Heart right ventricle (tissue), 16 donors: Measurements from ENCODE around the gene DNAJC1. TPM values are rescaled to one million over a fixed set of nuclear protein-coding genes. Genes with fewer than 3 reads are reported as not detected.
"Not testable (repeated sequence)": the region's sequence is repeated elsewhere in the genome, so short reads cannot be mapped to it uniquely, and the experiment has no call there.

Source experiments
- ATAC-seq, 8 donors: fragments of 200-7000 bp; cut with Tn5 transposase; one replicate each; pipeline ENCODE4 v1.9.1; 2020; ENCODE audit warnings: mild to moderate bottlenecking in 8 of 8, moderate library complexity in 8 of 8, moderate number of reproducible peaks in 1 of 8
- DNase-seq, 2 donors: peaks; one replicate each; pipeline ENCODE4 v3.0.0-alpha.2; 2020
- H3K27ac ChIP-seq, 10 donors: fragments of 200-600 bp; sonication (generic) in 2 of 10; one replicate each; pipeline versions ENCODE4 v1.5.0 to v1.8.0; 2020 to 2022; ENCODE audit warnings: mild to moderate bottlenecking in 3 of 10
- H3K27me3 ChIP-seq, 7 donors: fragments of 200-600 bp; one replicate each; pipeline ENCODE4 v1.8.0; 2021 to 2022; ENCODE audit warnings: mild to moderate bottlenecking in 2 of 7
- H3K36me3 ChIP-seq, 9 donors: fragments of 200-600 bp; sonication (generic) in 1 of 9; one replicate each; pipeline versions ENCODE4 v1.5.0 to v1.8.0; 2020 to 2022; ENCODE audit warnings: mild to moderate bottlenecking in 2 of 9
- H3K4me1 ChIP-seq, 9 donors: fragments of 200-600 bp; sonication (generic) in 1 of 9; one replicate each; pipeline versions ENCODE4 v1.5.0 to v1.8.0; 2020 to 2022; ENCODE audit warnings: mild to moderate bottlenecking in 4 of 9
- H3K4me3 ChIP-seq, 10 donors: fragments of 200-600 bp; sonication (generic) in 2 of 10; one replicate each; pipeline versions ENCODE4 v1.5.0 to v1.8.0; 2020 to 2022; ENCODE audit warnings: mild to moderate bottlenecking in 7 of 10, moderate library complexity in 2 of 10
- H3K9me3 ChIP-seq, 11 donors: fragments of 200-600 bp in 10 of 11; sonication (generic) in 2 of 11; one replicate each; pipeline versions ENCODE4 v1.5.0 to v1.8.0; 2013 to 2022; ENCODE audit warnings: mild to moderate bottlenecking in 2 of 11, control low read depth in 1 of 11, moderate library complexity in 1 of 11
- CTCF ChIP-seq, 9 donors: fragments of 200-600 bp; sonication (generic) in 2 of 9; IDR thresholded peaks; one replicate each; pipeline versions ENCODE4 v1.5.0 to v1.8.0; 2021 to 2022; ENCODE audit warnings: antibody characterized with exemption in 9 of 9, mild to moderate bottlenecking in 5 of 9, moderate library complexity in 1 of 9
- WGBS, 2 donors: extraction: QIAGEN DNeasy Blood & Tissue Kit; methylation state at CpG; one replicate each; pipeline ENCODE4 v1.1.7; 2013; ENCODE audit warnings: inconsistent platforms in 1 of 2; 5-methylcytosine and 5-hydroxymethylcytosine counted together
- intact Hi-C, 10 donors: fragments of 100-400 bp; cut with DNase I; formaldehyde crosslinking; loops; one replicate each; pipeline versions ENCODE4 v1.11.1 to v1.14.2; 2022
- polyA plus RNA-seq, 2 donors: library from polyadenylated mRNA; stranded (reverse); fragments of 200-250 nt; gene quantifications; one replicate each; pipeline ENCODE4 v1.2.3, GENCODE V29; 2013
- total RNA-seq, 10 donors: library from RNA; stranded (reverse); fragmentation: NEBNext Ultra II Directional in 3 of 10; extraction: Animal tissue kit (Norgen Biotek cat#: 25700) in 3 of 10; gene quantifications; one replicate each; pipeline versions ENCODE4 v1.2.1 to v1.2.4, GENCODE V29; 2021 to 2023
- donor health status: Arrhythmogenic right ventricular cardiomyopathy.
- donor health status: ischemic (EF 13 %, LVEDD 7.1; RV severe dilation, severe dysfunction).
- donor health status: healthy with polysubstance abuse.
- donor health status: DM: no; HTN: yes; CAD: no.
- donor health status: DM: no; HTN: no; CAD: no.
- donor health status: ischemic (EF 25% LVEDD 6.9; RV normal size, moderate dysfunction).
- donor health status: ischemic (EF 25% LVEDD 5.7; RV mildly dilated, moderate dysfunction).
- donor health status: healthy.
- donor health status: DM: yes; HTN: yes; CAD: no.
- donor health status: Ischemic cardiomyopathy.
- donor health status: ischemic (EF 35%, LVEDD 5.7; RV mildly dilated, moderate dysfunction).
- donor health status: nonischemic (EF 11% LVEDD 7.7; RV severe dilation, severe dysfunction).
- donor health status: DM: yes; HTN: yes; CAD: no.
- donor health status: PGD.
- donor health status: ischemic (EF 29% LVEDD 5.4; RV normal size, mild dysfunction).
- donor health status: nonischemic (EF 23%, LVEDD 6.1; RV moderate dilation, normal function).

DNAJC1 gene
- total and polyA plus RNA-seq, 12 donors = 8.9 to 26.8 (median 11.4) TPM

- ATAC-seq = no peak
Measured at GRCh38 chr10:21820952-21821351, 182.6 kb downstream of the DNAJC1 start.

GRCh38 chr10:21818416-21818815 lies 185.1 kb downstream of the DNAJC1 start:
- H3K4me1 ChIP-seq, H3K9me3 ChIP-seq, ATAC-seq, H3K27me3 ChIP-seq, DNase-seq, intact Hi-C loops, H3K36me3 ChIP-seq, H3K27ac ChIP-seq, H3K4me3 ChIP-seq: not testable (repeated sequence)
- 97% methylated on average over 7 of the region's 7 CpGs for WGBS, 2 donors

More at GRCh38 chr10:21820952-21821351, 182.6 kb downstream of the DNAJC1 start:
- Histone ChIP-seq H3K27ac (no peak overlapping the region), H3K9me3 (peaks cover 0 to 14% (median 10%) of the 10 kb centered on the region in 11 donors), H3K4me3 (no peak overlapping the region), H3K27me3 (no peaks in the 10 kb centered on the region), H3K4me1 (no peaks in the 10 kb centered on the region), H3K36me3 (no peaks in the 10 kb centered on the region)
- WGBS, 2 donors = 67 to 74% methylated on average over 1 of the region's 1 CpG
- no peak for DNase-seq
- TF ChIP-seq CTCF (IDR thresholded peaks at IDR 0.05) = no peak
- intact Hi-C loops = no loop called here

GRCh38 chr10:21814866-21815265 lies 188.7 kb downstream of the DNAJC1 start:
- H3K27me3 ChIP-seq = no peaks in the 10 kb centered on the region
- ATAC-seq (no peak), DNase-seq (no peak)
- peaks cover 0 to 9% (median 0%) of the 10 kb centered on the region in 11 donors for H3K9me3 ChIP-seq
- peaks cover 0 to 4% (median 0%) of the 10 kb centered on the region in 9 donors for H3K36me3 ChIP-seq
- 93 to 95% methylated on average over 2 of the region's 2 CpGs for WGBS, 2 donors
- intact Hi-C loops = no loop called here
- no peak overlapping the region for H3K4me3 ChIP-seq
- H3K27ac ChIP-seq = no peak overlapping the region
- H3K4me1 ChIP-seq = peaks cover 0 to 8% (median 0%) of the 10 kb centered on the region in 9 donors
- TF ChIP-seq CTCF (IDR thresholded peaks at IDR 0.05) = no peak

- peaks cover 0 to 9% (median 0%) of the 10 kb centered on the region in 11 donors for H3K9me3 ChIP-seq
- no peak overlapping the region for H3K4me3 ChIP-seq
- H3K36me3 ChIP-seq = peaks cover 0 to 4% (median 0%) of the 10 kb centered on the region in 9 donors
- peaks cover 0 to 8% (median 0%) of the 10 kb centered on the region in 9 donors for H3K4me1 ChIP-seq
- DNase-seq = no peak
- TF ChIP-seq CTCF (IDR thresholded peaks at IDR 0.05) = no peak
- H3K27ac ChIP-seq = no peak overlapping the region
- intact Hi-C loops = no loop called here
- 65 to 72% methylated on average over 2 of the region's 2 CpGs for WGBS, 2 donors
- peak in 1 of 8 donors; percentile 42 for ATAC-seq
- no peaks in the 10 kb centered on the region for H3K27me3 ChIP-seq
Measured at GRCh38 chr10:21813946-21814345, 189.6 kb downstream of the DNAJC1 start.

GRCh38 chr10:21811245-21811585 lies 192.3 kb downstream of the DNAJC1 start:
- no peak overlapping the region for H3K27ac ChIP-seq
- DNase-seq = no peak
- 89 to 91% methylated on average over 2 of the region's 2 CpGs for WGBS, 2 donors
- H3K27me3 ChIP-seq = no peaks in the 10 kb centered on the region
- TF ChIP-seq CTCF (IDR thresholded peaks at IDR 0.05) = no peak
- peaks cover 0 to 8% (median 0%) of the 10 kb centered on the region in 9 donors for H3K4me1 ChIP-seq
- H3K36me3 ChIP-seq = peaks cover 0 to 4% (median 0%) of the 10 kb centered on the region in 9 donors
- ATAC-seq = no peak
- intact Hi-C loops = no loop called here
- peaks cover 0 to 9% (median 0%) of the 10 kb centered on the region in 11 donors for H3K9me3 ChIP-seq
- no peak overlapping the region for H3K4me3 ChIP-seq
